ENCODE data around the gene QKI.

- TF ChIP-seq POLR2AphosphoS5 (IDR thresholded peaks at IDR 0.05; ENCODE audit: low read depth, low read length) (no peak), POLR2A (IDR thresholded peaks at IDR 0.05; ENCODE audit: low read depth, low read length) (no peak), TAF1 (IDR thresholded peaks at IDR 0.05; ENCODE audit: low read depth, low read length) (no peak), POU2F2 (IDR thresholded peaks at IDR 0.05; ENCODE audit: low read depth, low read length) (no peak), PAX5 (IDR thresholded peaks at IDR 0.05; ENCODE audit: insufficient read depth, low read length, severe bottlenecking) (no peak)
Measured at GRCh38 chr6:163487606-163488005, 73.1 kb downstream of the QKI start.

Measured in GM12891 (cell line).